Endothelial cell of umbilical vein (primary cell): Measurements from ENCODE around the gene CC2D2A.

Experiments used
- CTCF ChIP-seq, 2 donors: IDR thresholded peaks; 1 replicate in 1 of 2; 2 replicates in 1 of 2; pipeline ENCODE4 v1.5.1; 2011; ENCODE audit warnings: low read length in 2 of 2, mild to moderate bottlenecking in 2 of 2, moderate library complexity in 2 of 2, control low read depth in 1 of 2, inconsistent platforms in 1 of 2, low read depth in 1 of 2; ENCODE audit not compliant: insufficient read depth in 1 of 2; ENCODE audit errors: extremely low read depth in 1 of 2
- POLR2A ChIP-seq: IDR thresholded peaks from 2 replicates; pipeline ENCODE4 v1.6.1; 2012; ENCODE audit warnings: low read depth, mild to moderate bottlenecking, control low read depth, low read length

GRCh38 chr4:15488658-15489470 lies 19.2 kb downstream of the CC2D2A start:
- no peak for TF ChIP-seq CTCF (IDR thresholded peaks at IDR 0.05; ENCODE audit: extremely low read depth in 1 of 2, insufficient read depth in 1 of 2, low read depth in 1 of 2, low read length in 2 of 2)
- TF ChIP-seq POLR2A, result no peak
